ENCODE measurements around the gene PGM1.

- no peak for TF ChIP-seq DBP (CRISPR knock-in tag; IDR thresholded peaks at IDR 0.05; ENCODE audit: not compliant biosample characterization)
- TF ChIP-seq ZNF281 (CRISPR knock-in tag; IDR thresholded peaks at IDR 0.05; ENCODE audit: borderline replicate concordance): no peak
- no peak for TF ChIP-seq CTCF (CRISPR knock-in tag; IDR thresholded peaks at IDR 0.05)
Observed at GRCh38 chr1:63602629-63603028, 9.4 kb downstream of the PGM1 start.

All from HepG2 (cell line).